SH-SY5Y (cell line): ENCODE results near the gene ST6GALNAC2.

Experiments used
- GATA2 ChIP-seq: IDR thresholded peaks from 2 replicates; pipeline ENCODE4 v1.6.1; 2011; ENCODE audit warnings: mild to moderate bottlenecking, low read depth, low read length
- GATA3 ChIP-seq: IDR thresholded peaks from 2 replicates; pipeline ENCODE4 v1.6.1; 2011; ENCODE audit warnings: low read depth, mild to moderate bottlenecking, low read length, moderate library complexity

GRCh38 chr17:76625496-76625895 lies 39.8 kb upstream of the ST6GALNAC2 start:
- no peak for TF ChIP-seq GATA3
- no peak for TF ChIP-seq GATA2
